Smooth muscle cell (in vitro differentiated cells): ENCODE data around the gene TBP. TPM values are rescaled to one million over a fixed set of nuclear protein-coding genes. Genes with fewer than 3 reads are reported as not detected.

Experiments
- DNase-seq: peaks from one replicate; lab custom pipeline; 2025; ENCODE audit not compliant: unreplicated experiment; lab: John Stamatoyannopoulos, UW
- H2AFZ ChIP-seq: fragments of 200-600 bp; sonication (generic); 2 replicates; pipeline ENCODE4 v1.6.0; 2016; ENCODE audit warnings: antibody characterized with exemption, low read depth, mild to moderate bottlenecking
- H3F3A ChIP-seq: fragments of 200-600 bp; sonication (generic); 2 replicates; pipeline ENCODE4 v1.6.0; 2017; ENCODE audit warnings: antibody characterized with exemption, low read depth
- H3K27ac ChIP-seq: fragments of 200-600 bp; sonication (generic); 2 replicates; pipeline ENCODE4 v1.5.1; 2016; ENCODE audit warnings: low read depth, mild to moderate bottlenecking
- H3K27me3 ChIP-seq: fragments of 200-600 bp; sonication (generic); 2 replicates; pipeline ENCODE4 v1.6.1; 2016; ENCODE audit warnings: low read depth, mild to moderate bottlenecking
- H3K36me3 ChIP-seq: fragments of 200-600 bp; sonication (generic); 2 replicates; pipeline ENCODE4 v1.5.1; 2016; ENCODE audit warnings: low read depth
- H3K4me1 ChIP-seq: fragments of 200-600 bp; sonication (generic); 2 replicates; pipeline ENCODE4 v1.5.1; 2016; ENCODE audit warnings: low read depth
- H3K4me2 ChIP-seq: fragments of 200-600 bp; sonication (generic); 2 replicates; pipeline ENCODE4 v1.6.0; 2016; ENCODE audit warnings: mild to moderate bottlenecking
- H3K4me3 ChIP-seq: fragments of 200-600 bp; sonication (generic); 2 replicates; pipeline ENCODE4 v1.5.1; 2016; ENCODE audit warnings: mild to moderate bottlenecking
- H3K79me2 ChIP-seq: fragments of 200-600 bp; sonication (generic); 2 replicates; pipeline ENCODE4 v1.6.0; 2016; ENCODE audit warnings: low read depth, mild to moderate bottlenecking
- H3K9ac ChIP-seq: fragments of 200-600 bp; sonication (generic); 2 replicates; pipeline ENCODE4 v1.6.0; 2016; ENCODE audit warnings: low read depth
- H3K9me3 ChIP-seq: fragments of 200-600 bp; sonication (generic); replicated peaks from 2 replicates; pipeline ENCODE4 v1.5.1; 2016; ENCODE audit warnings: low read depth
- H4K20me1 ChIP-seq: fragments of 200-600 bp; sonication (generic); 2 replicates; pipeline ENCODE4 v1.6.0; 2016; ENCODE audit warnings: low read depth
- CTCF ChIP-seq: fragments of 200-600 bp; sonication (generic); IDR thresholded peaks from 2 replicates; pipeline ENCODE4 v1.5.1; 2017; ENCODE audit warnings: borderline replicate concordance, mild to moderate bottlenecking, antibody characterized with exemption; ENCODE audit not compliant: insufficient read depth, poor library complexity, severe bottlenecking
- WGBS: methylation state at CpG from one replicate; pipeline ENCODE4 v1.1.7; 2016; ENCODE audit warnings: low lambda C conversion rate; 5-methylcytosine and 5-hydroxymethylcytosine counted together
- polyA plus RNA-seq: library from polyadenylated mRNA; unstranded; fragments of >200 nt; fragmentation: Nextera tagmentation; extraction: Ambion mirVana; gene quantifications from 2 replicates; pipeline ENCODE4 v1.2.1, GENCODE V29; 2016
- total RNA-seq: library from RNA; depleted of rRNA; stranded (reverse); fragments of >200 nt; gene quantifications from 2 replicates; pipeline ENCODE4 v1.2.3, GENCODE V29; 2014

TBP gene
- total and polyA plus RNA-seq, 2 experiments from 2014 or later, result 25.6 to 30.1 TPM

GRCh38 chr6:170578909-170579308 is 24.7 kb downstream of the TBP start:
- H3K27ac ChIP-seq, result no peak overlapping the region
- no peak for DNase-seq
- H3F3A ChIP-seq, result peaks cover 7% of the 10 kb centered on the region
- no peak overlapping the region for H3K9ac ChIP-seq
- no peak overlapping the region for H3K4me2 ChIP-seq
- no peak overlapping the region for H2AFZ ChIP-seq
- H3K79me2 ChIP-seq, result peaks cover 16% of the 10 kb centered on the region
- no peak for TF ChIP-seq CTCF
- no peaks in the 10 kb centered on the region for H3K9me3 ChIP-seq
- H3K36me3 ChIP-seq, result no peaks in the 10 kb centered on the region
- H3K27me3 ChIP-seq, result no peaks in the 10 kb centered on the region
- peaks cover 4% of the 10 kb centered on the region for H3K4me1 ChIP-seq
- H4K20me1 ChIP-seq, result no peaks in the 10 kb centered on the region
- no peak overlapping the region for H3K4me3 ChIP-seq

GRCh38 chr6:170583756-170584180 is 29.6 kb downstream of the TBP start:
- H3K36me3 ChIP-seq, result no peaks in the 10 kb centered on the region
- no peak for TF ChIP-seq CTCF
- no peak for DNase-seq
- 3% methylated on average over 12 of the region's 12 CpGs for WGBS
- H3K9me3 ChIP-seq, result no peaks in the 10 kb centered on the region
- H3K4me3 ChIP-seq, result peak overlapping the region; percentile 94
- H4K20me1 ChIP-seq, result no peaks in the 10 kb centered on the region
- H3K27me3 ChIP-seq, result no peaks in the 10 kb centered on the region
- H2AFZ ChIP-seq, result peak overlapping the region; percentile 12
- H3K27ac ChIP-seq, result peak overlapping the region; percentile 31
- H3K79me2 ChIP-seq, result peaks cover 19% of the 10 kb centered on the region
- H3K4me1 ChIP-seq, result peaks cover 4% of the 10 kb centered on the region
- H3F3A ChIP-seq, result peaks cover 7% of the 10 kb centered on the region
- peak overlapping the region; percentile 49 for H3K9ac ChIP-seq
- peak overlapping the region; percentile 92 for H3K4me2 ChIP-seq

GRCh38 chr6:170584181-170584953 is 30.2 kb downstream of the TBP start, which contains the start of gene PDCD2:
TSS of gene PDCD2 (minus strand) at chr6:170584637. CDS start at chr6:170584581, 56 bp downstream.
- H3K4me1 ChIP-seq, result peaks cover 4% of the 10 kb centered on the region
- under 1% methylated on average over 78 of the region's 81 CpGs for WGBS
- peak within 1 kb of the TSS; percentile 42 for H3K27ac ChIP-seq

More at GRCh38 chr6:170584181-170584953, 30.2 kb downstream of the TBP start, which contains the start of gene PDCD2:
- Histone ChIP-seq H3F3A (peaks cover 4% of the 10 kb centered on the region), H4K20me1 (no peaks in the 10 kb centered on the region), H3K36me3 (no peaks in the 10 kb centered on the region), H3K79me2 (peaks cover 19% of the 10 kb centered on the region), H3K4me2 (peak within 1 kb of the TSS; percentile 92), H3K9me3 (no peaks in the 10 kb centered on the region), H3K9ac (peak within 1 kb of the TSS; percentile 55), H3K4me3 (peak within 1 kb of the TSS; percentile 94), H2AFZ (peak within 1 kb of the TSS; percentile 95), H3K27me3 (no peaks in the 10 kb centered on the region)
- DNase-seq, result peak; percentile 56
- no peak for TF ChIP-seq CTCF
